HEK293 (cell line): ENCODE results near the gene RAB40C.
A peak's percentile ranks its signal among the peaks of the same experiment; 100 is the strongest.

ENCODE experiments used
- CTCF ChIA-PET: fragments of 350-600 bp; formaldehyde crosslinking; extraction: SDS; loops from one replicate; lab custom pipeline; 2021; ENCODE audit warnings: antibody characterized with exemption; lab: Yijun Ruan, JAX
- POLR2A ChIA-PET: fragments of 300-600 bp; formaldehyde crosslinking; extraction: SDS; loops from one replicate; lab custom pipeline; 2020; ENCODE audit warnings: antibody characterized with exemption, inconsistent platforms; lab: Yijun Ruan, JAX
- H3K27ac ChIP-seq: fragments of 200-500 bp; sonication (Bioruptor generic); 2 replicates; pipeline ENCODE4 v1.5.1; 2014; ENCODE audit warnings: low read depth, low read length, control low read depth, inconsistent platforms; ENCODE audit errors: extremely low read depth
- H3K36me3 ChIP-seq, 2 experiments: fragments of 200-500 bp in 1 of 2; sonication (Bioruptor generic) in 1 of 2; 1 replicate in 1 of 2; 2 replicates in 1 of 2; pipeline ENCODE4 v1.5.1; 2014 to 2017; ENCODE audit warnings: inconsistent platforms in 2 of 2, low read length in 2 of 2; ENCODE audit not compliant: control insufficient read depth in 2 of 2, insufficient read depth in 1 of 2
- H3K4me1 ChIP-seq: fragments of 200-500 bp; sonication (Bioruptor generic); 2 replicates; pipeline ENCODE4 v1.5.1; 2014; ENCODE audit warnings: mild to moderate bottlenecking, low read length, inconsistent platforms; ENCODE audit not compliant: control insufficient read depth, insufficient read depth
- H3K4me3 ChIP-seq: 2 replicates; pipeline ENCODE4 v1.5.1; 2011; ENCODE audit warnings: low read depth, mild to moderate bottlenecking, control low read depth, low read length, moderate library complexity
- H3K9me3 ChIP-seq: fragments of 200-500 bp; sonication (Bioruptor generic); 2 replicates; pipeline ENCODE4 v1.5.1; 2014; ENCODE audit warnings: low read depth, low read length, inconsistent platforms; ENCODE audit not compliant: control insufficient read depth, insufficient read depth
- INSM2 ChIP-seq: fragments of 450-650 bp; formaldehyde crosslinking; IDR thresholded peaks from 2 replicates; pipeline ENCODE4 v1.5.1; 2016; ENCODE audit warnings: missing biosample characterization, missing genetic modification characterization
- KLF9 ChIP-seq: fragments of 450-650 bp; formaldehyde crosslinking; IDR thresholded peaks from 2 replicates; pipeline ENCODE4 v1.5.1; 2016; ENCODE audit warnings: missing biosample characterization, missing genetic modification characterization, low read depth
- MEIS1 ChIP-seq: sonication (generic); formaldehyde crosslinking; IDR thresholded peaks from 2 replicates; pipeline ENCODE4 v1.8.1; 2022; ENCODE audit warnings: missing genetic modification reagents, mild to moderate bottlenecking, borderline replicate concordance
- PRDM4 ChIP-seq: fragments of 450-650 bp; formaldehyde crosslinking; IDR thresholded peaks from 2 replicates; pipeline ENCODE4 v1.5.1; 2017; ENCODE audit warnings: missing biosample characterization, missing genetic modification characterization
- SCRT1 ChIP-seq: fragments of 450-650 bp; formaldehyde crosslinking; IDR thresholded peaks from 2 replicates; pipeline ENCODE4 v1.5.1; 2016; ENCODE audit warnings: missing biosample characterization, missing genetic modification characterization, borderline replicate concordance
- ZBTB49 ChIP-seq: fragments of 450-650 bp; formaldehyde crosslinking; IDR thresholded peaks from 2 replicates; pipeline ENCODE4 v1.5.1; 2016; ENCODE audit warnings: missing biosample characterization, missing genetic modification characterization, low read depth
- ZNF155 ChIP-seq: fragments of 450-650 bp; formaldehyde crosslinking; IDR thresholded peaks from 2 replicates; pipeline ENCODE4 v1.5.1; 2016; ENCODE audit warnings: missing biosample characterization, missing genetic modification characterization
- ZNF211 ChIP-seq: fragments of 450-650 bp; formaldehyde crosslinking; IDR thresholded peaks from 2 replicates; pipeline ENCODE4 v1.5.1; 2016; ENCODE audit warnings: low read depth, missing biosample characterization, missing genetic modification characterization
- ZNF221 ChIP-seq: fragments of 450-650 bp; formaldehyde crosslinking; IDR thresholded peaks from 2 replicates; pipeline ENCODE4 v1.5.1; 2017; ENCODE audit warnings: missing biosample characterization, missing genetic modification characterization, borderline replicate concordance
- ZNF280D ChIP-seq: fragments of 450-650 bp; formaldehyde crosslinking; IDR thresholded peaks from 2 replicates; pipeline ENCODE4 v1.5.1; 2016; ENCODE audit warnings: missing biosample characterization, missing genetic modification characterization
- ZNF292 ChIP-seq: fragments of 450-650 bp; formaldehyde crosslinking; IDR thresholded peaks from 2 replicates; pipeline ENCODE4 v1.5.1; 2016; ENCODE audit warnings: low read depth, missing biosample characterization, missing genetic modification characterization, borderline replicate concordance
- ZNF335 ChIP-seq: fragments of 450-650 bp; formaldehyde crosslinking; conservative IDR thresholded peaks from 2 replicates; pipeline ENCODE4 v1.5.1; 2016; ENCODE audit warnings: missing biosample characterization, missing genetic modification characterization
- ZNF341 ChIP-seq: fragments of 450-650 bp; formaldehyde crosslinking; IDR thresholded peaks from 2 replicates; pipeline ENCODE4; 2016; ENCODE audit warnings: low read depth, missing biosample characterization, missing genetic modification characterization
- ZNF366 ChIP-seq: fragments of 450-650 bp; formaldehyde crosslinking; conservative IDR thresholded peaks from 2 replicates; pipeline ENCODE4 v1.5.1; 2016; ENCODE audit warnings: missing biosample characterization, missing genetic modification characterization
- ZNF37A ChIP-seq: fragments of 450-650 bp; IDR thresholded peaks from 2 replicates; pipeline ENCODE4 v1.5.1; 2018; ENCODE audit warnings: missing biosample characterization, missing genetic modification characterization
- ZNF416 ChIP-seq: fragments of 450-650 bp; formaldehyde crosslinking; IDR thresholded peaks from 2 replicates; pipeline ENCODE4 v1.5.1; 2016; ENCODE audit warnings: missing biosample characterization, missing genetic modification characterization
- ZNF510 ChIP-seq: fragments of 450-650 bp; formaldehyde crosslinking; IDR thresholded peaks from 2 replicates; pipeline ENCODE4 v1.5.1; 2018; ENCODE audit warnings: mild to moderate bottlenecking, missing genetic modification characterization, missing biosample characterization; ENCODE audit not compliant: insufficient replicate concordance
- ZNF529 ChIP-seq: fragments of 450-650 bp; formaldehyde crosslinking; IDR thresholded peaks from 2 replicates; pipeline ENCODE4 v1.5.1; 2017; ENCODE audit warnings: missing genetic modification characterization, missing biosample characterization; ENCODE audit not compliant: insufficient replicate concordance
- ZNF548 ChIP-seq: fragments of 450-650 bp; formaldehyde crosslinking; IDR thresholded peaks from 2 replicates; pipeline ENCODE4 v1.5.1; 2016; ENCODE audit warnings: missing biosample characterization, missing genetic modification characterization
- ZNF621 ChIP-seq: fragments of 450-650 bp; formaldehyde crosslinking; IDR thresholded peaks from 2 replicates; pipeline ENCODE4 v1.5.1; 2017; ENCODE audit warnings: missing biosample characterization, missing genetic modification characterization
- ZNF639 ChIP-seq: fragments of 450-650 bp; formaldehyde crosslinking; IDR thresholded peaks from 2 replicates; pipeline ENCODE4 v1.5.1; 2016; ENCODE audit warnings: missing biosample characterization, missing genetic modification characterization
- ZNF658 ChIP-seq: fragments of 450-650 bp; formaldehyde crosslinking; IDR thresholded peaks from 2 replicates; pipeline ENCODE4; 2016; ENCODE audit warnings: missing biosample characterization, missing genetic modification characterization
- ZNF664 ChIP-seq: fragments of 450-650 bp; formaldehyde crosslinking; IDR thresholded peaks from 2 replicates; pipeline ENCODE4 v1.5.1; 2016; ENCODE audit warnings: missing biosample characterization, missing genetic modification characterization
- ZNF747 ChIP-seq: fragments of 450-650 bp; formaldehyde crosslinking; IDR thresholded peaks from 2 replicates; pipeline ENCODE4 v1.5.1; 2016; ENCODE audit warnings: missing biosample characterization, missing genetic modification characterization
- ZNF776 ChIP-seq: fragments of 450-650 bp; formaldehyde crosslinking; IDR thresholded peaks from 2 replicates; pipeline ENCODE4 v1.5.0; 2017; ENCODE audit warnings: missing biosample characterization, missing genetic modification characterization, borderline replicate concordance

Gene RAB40C

GRCh38 chr16:667780-668518, 78.1 kb downstream of the RAB40C start, which contains the start of gene RHOT2 (continued):
- no peak for TF ChIP-seq ZNF510 (tag by site-specific recombination)
- TF ChIP-seq PRDM4 (tag by site-specific recombination) = no peak
- no peak for TF ChIP-seq ZNF292 (tag by site-specific recombination)
- no peak for TF ChIP-seq ZBTB49 (tag by site-specific recombination)
- no peak for TF ChIP-seq ZNF416 (tag by site-specific recombination)
- no peak for TF ChIP-seq ZNF747
- TF ChIP-seq ZNF664 (tag by site-specific recombination) = no peak
- TF ChIP-seq ZNF529 = no peak
- no peak for TF ChIP-seq ZNF211 (tag by site-specific recombination)
- TF ChIP-seq ZNF621 (tag by site-specific recombination) = no peak
- TF ChIP-seq ZNF366 (tag by site-specific recombination) = no peak
- no peak for TF ChIP-seq INSM2
- no peak for TF ChIP-seq ZNF548 (tag by site-specific recombination)
- TF ChIP-seq ZNF335 (tag by site-specific recombination) = peak; percentile 86
- TF ChIP-seq ZNF37A (tag by site-specific recombination) = no peak
- TF ChIP-seq ZNF658 (tag by site-specific recombination) = no peak
- TF ChIP-seq MEIS1 (CRISPR knock-in tag) = no peak
- peak; percentile 37; the same call in 1 of the 2 replicates for TF ChIP-seq KLF9 (tag by site-specific recombination)

GRCh38 chr16:668519-669171, 78.8 kb downstream of the RAB40C start:
- Histone ChIP-seq H3K9me3 (no peaks in the 10 kb centered on the region), H3K27ac (peak overlapping the region; percentile 92), H3K36me3 (peaks cover 0 to 62% of the 10 kb centered on the region in 2 experiments; a peak in 1 of 3 replicates), H3K4me3 (peak overlapping the region; percentile 90), H3K4me1 (no peaks in the 10 kb centered on the region)
- CTCF ChIA-PET = interaction anchor here (0.6 to 1.8 kb wide), 5 partner anchors 10 to 21 kb away, joined by 3 to 7 read pairs (median 4); no protein-coding TSS in a partner anchor
- POLR2A ChIA-PET = interaction anchor here (1.1 to 6.7 kb wide), 3 partner anchors 8 to 16 kb away, joined by 4 to 57 read pairs (median 10); partner anchors contain the start of genes JMJD8, RHBDL1 and STUB1
- no peak; the same call in 1 of the 2 replicates for TF ChIP-seq ZNF639 (tag by site-specific recombination)
- peak; percentile 59; the same call in 1 of the 2 replicates for TF ChIP-seq ZNF341 (tag by site-specific recombination)
- TF ChIP-seq SCRT1 (tag by site-specific recombination) = no peak
- no peak for TF ChIP-seq ZNF280D
- TF ChIP-seq ZNF155 (tag by site-specific recombination) = no peak
- no peak for TF ChIP-seq ZNF221 (tag by site-specific recombination)
- TF ChIP-seq ZNF776 (tag by site-specific recombination) = no peak
